Cardiac muscle cell (in vitro differentiated cells and primary cell): ENCODE measurements around the gene SAA2. TPM values are rescaled to one million over a fixed set of nuclear protein-coding genes. Genes with fewer than 3 reads are reported as not detected.
"Not testable (repeated sequence)": the region's sequence is repeated elsewhere in the genome, so short reads cannot be mapped to it uniquely, and the experiment has no call there.

Source experiments
- DNase-seq, 2 donors: peaks; one replicate each; pipeline versions ENCODE4 v3.0.0 to v3.0.0-alpha.2; 2010 to 2017; ENCODE audit warnings: low read depth in 1 of 2, low spot score in 1 of 2
- H3K27ac ChIP-seq: fragments of 200-600 bp; sonication (generic); 2 replicates; pipeline ENCODE4 v1.5.1; 2016
- H3K27me3 ChIP-seq: fragments of 200-600 bp; sonication (generic); 2 replicates; pipeline ENCODE4 v1.6.0; 2016; ENCODE audit warnings: control low read depth
- H3K36me3 ChIP-seq: fragments of 200-600 bp; sonication (generic); 2 replicates; pipeline ENCODE4 v1.5.1; 2016; ENCODE audit warnings: control low read depth
- H3K4me1 ChIP-seq: fragments of 200-600 bp; sonication (generic); 2 replicates; pipeline ENCODE4 v1.8.1; 2017; ENCODE audit warnings: low read depth, mild to moderate bottlenecking, mixed run types
- H3K4me3 ChIP-seq: fragments of 200-600 bp; sonication (generic); 2 replicates; pipeline ENCODE4 v1.5.1; 2016; ENCODE audit warnings: mild to moderate bottlenecking
- H3K9me3 ChIP-seq: fragments of 200-600 bp; sonication (generic); 2 replicates; pipeline ENCODE4 v1.5.1; 2017; ENCODE audit warnings: low read depth, mild to moderate bottlenecking, control low read depth
- polyA plus RNA-seq: library from polyadenylated mRNA; unstranded; fragments of >200 nt; fragmentation: Nextera tagmentation; extraction: Ambion mirVana; gene quantifications from 2 replicates; pipeline ENCODE4 v1.2.1, GENCODE V29; 2016
- total RNA-seq: library from RNA; depleted of rRNA; stranded (reverse); fragments of >200 nt; gene quantifications from 2 replicates; pipeline ENCODE4 v1.2.3, GENCODE V29; 2016
- TF ChIP-seq, protein P1 (sequence below): IDR thresholded peaks from 2 replicates; pipeline ENCODE4 v1.5.1; 2012; ENCODE audit warnings: low read depth, mild to moderate bottlenecking, low read length

SAA2 gene
- total and polyA plus RNA-seq, 2 experiments from 2014 or later, result 0.29 TPM; not detected in 1

DNA sequence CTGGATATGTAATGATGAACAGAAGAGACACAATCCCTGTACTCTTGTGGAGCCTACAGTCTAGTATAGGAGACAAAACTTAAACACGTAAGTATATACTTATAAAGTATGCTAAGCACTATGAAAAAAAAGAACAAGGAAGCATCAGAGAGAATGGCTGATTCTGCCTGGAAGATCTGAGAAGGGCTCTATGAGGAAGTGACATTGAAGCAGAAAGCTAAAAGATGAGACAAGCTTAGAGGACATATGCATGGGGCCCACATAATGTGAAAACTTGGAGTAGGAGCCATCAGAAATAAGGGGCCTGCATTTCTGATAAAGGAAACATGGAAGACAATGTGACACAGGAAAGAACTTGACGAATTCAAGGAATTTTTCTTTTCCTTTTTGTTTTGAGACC, 34.2 kb upstream of the SAA2 start:
- Histone ChIP-seq H3K4me1 (no peaks in the 10 kb centered on the region), H3K36me3 (peaks cover 26% of the 10 kb centered on the region)
- TF ChIP-seq, protein P1, sequence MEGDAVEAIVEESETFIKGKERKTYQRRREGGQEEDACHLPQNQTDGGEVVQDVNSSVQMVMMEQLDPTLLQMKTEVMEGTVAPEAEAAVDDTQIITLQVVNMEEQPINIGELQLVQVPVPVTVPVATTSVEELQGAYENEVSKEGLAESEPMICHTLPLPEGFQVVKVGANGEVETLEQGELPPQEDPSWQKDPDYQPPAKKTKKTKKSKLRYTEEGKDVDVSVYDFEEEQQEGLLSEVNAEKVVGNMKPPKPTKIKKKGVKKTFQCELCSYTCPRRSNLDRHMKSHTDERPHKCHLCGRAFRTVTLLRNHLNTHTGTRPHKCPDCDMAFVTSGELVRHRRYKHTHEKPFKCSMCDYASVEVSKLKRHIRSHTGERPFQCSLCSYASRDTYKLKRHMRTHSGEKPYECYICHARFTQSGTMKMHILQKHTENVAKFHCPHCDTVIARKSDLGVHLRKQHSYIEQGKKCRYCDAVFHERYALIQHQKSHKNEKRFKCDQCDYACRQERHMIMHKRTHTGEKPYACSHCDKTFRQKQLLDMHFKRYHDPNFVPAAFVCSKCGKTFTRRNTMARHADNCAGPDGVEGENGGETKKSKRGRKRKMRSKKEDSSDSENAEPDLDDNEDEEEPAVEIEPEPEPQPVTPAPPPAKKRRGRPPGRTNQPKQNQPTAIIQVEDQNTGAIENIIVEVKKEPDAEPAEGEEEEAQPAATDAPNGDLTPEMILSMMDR, result no peak

GRCh38 chr11:18280438-18281045, 32.1 kb upstream of the SAA2 start:
- Histone ChIP-seq H3K9me3 (no peaks in the 10 kb centered on the region), H3K36me3 (peaks cover 20% of the 10 kb centered on the region), H3K27me3 (no peaks in the 10 kb centered on the region), H3K27ac (no peak overlapping the region), H3K4me1 (no peaks in the 10 kb centered on the region), H3K4me3 (no peak overlapping the region)
- DNase-seq, result no peak
- TF ChIP-seq, protein P1, result no peak

More for the DNA sequence above, 34.2 kb upstream of the SAA2 start:
- H3K27me3 ChIP-seq, result no peaks in the 10 kb centered on the region
- no peak overlapping the region for H3K27ac ChIP-seq
- H3K9me3 ChIP-seq, result no peaks in the 10 kb centered on the region
- DNase-seq, result no peak
- H3K4me3 ChIP-seq, result no peak overlapping the region

- H3K36me3 ChIP-seq, result peaks cover 9% of the 10 kb centered on the region
- H3K27me3 ChIP-seq, result no peaks in the 10 kb centered on the region
- H3K27ac ChIP-seq, result no peak overlapping the region
- TF ChIP-seq, protein P1, result no peak
- H3K4me3 ChIP-seq, result no peak overlapping the region
- no peaks in the 10 kb centered on the region for H3K9me3 ChIP-seq
- peak in 1 of 2 donors; percentile 65 for DNase-seq
- H3K4me1 ChIP-seq, result no peaks in the 10 kb centered on the region
These were observed 29.2 kb upstream of the SAA2 start for GRCh38 chr11:18277565-18278271.

DNA sequence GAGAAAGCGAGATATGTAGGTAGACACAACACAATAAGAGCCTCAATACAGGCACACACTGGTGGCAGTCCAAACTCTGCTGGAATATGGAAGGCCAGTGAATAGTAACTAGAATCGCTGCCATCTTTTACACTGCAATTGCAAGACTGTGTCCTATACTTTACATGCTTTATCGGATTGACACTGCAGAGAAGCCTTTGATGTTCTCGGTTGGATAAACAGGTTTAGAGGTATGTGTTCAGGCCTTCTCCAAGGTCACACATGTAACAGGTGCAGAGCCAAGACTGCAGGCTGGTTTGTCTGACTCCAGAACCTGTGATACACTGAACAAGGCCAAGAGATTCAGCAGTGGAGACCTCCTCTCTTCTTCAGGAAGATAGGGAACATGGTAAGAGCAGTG, 22.7 kb upstream of the SAA2 start:
- Histone ChIP-seq H3K27ac (no peak overlapping the region), H3K36me3 (no peaks in the 10 kb centered on the region), H3K9me3 (no peaks in the 10 kb centered on the region), H3K4me1 (no peaks in the 10 kb centered on the region), H3K27me3 (no peaks in the 10 kb centered on the region), H3K4me3 (no peak overlapping the region)
- no peak for DNase-seq
- TF ChIP-seq, protein P1, result no peak

DNA sequence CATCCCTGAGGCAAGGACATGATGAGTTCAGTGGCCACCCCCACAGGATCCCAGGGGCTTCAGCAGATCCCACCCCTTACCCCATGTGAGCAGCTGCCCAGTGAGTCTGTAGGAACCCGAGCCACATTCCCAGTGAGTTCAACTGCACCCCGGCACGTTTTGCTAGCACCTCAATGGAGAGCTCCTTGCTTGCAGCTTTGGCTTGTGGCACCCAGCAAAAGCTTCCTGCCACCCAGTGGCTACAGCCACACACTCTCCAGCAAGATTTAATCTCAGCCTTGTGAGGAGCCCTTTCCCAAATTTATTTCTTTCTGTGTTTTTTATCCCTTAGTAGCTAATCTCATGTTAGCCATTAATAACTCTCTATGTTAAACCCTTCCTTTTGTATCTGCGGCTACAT, 21.6 kb upstream of the SAA2 start:
- H3K4me1 ChIP-seq, result no peaks in the 10 kb centered on the region
- no peaks in the 10 kb centered on the region for H3K9me3 ChIP-seq
- H3K36me3 ChIP-seq, result no peaks in the 10 kb centered on the region
- no peak overlapping the region for H3K4me3 ChIP-seq
- no peak for DNase-seq
- no peaks in the 10 kb centered on the region for H3K27me3 ChIP-seq
- H3K27ac ChIP-seq, result no peak overlapping the region
- TF ChIP-seq, protein P1, result no peak

GRCh38 chr11:18269252-18269651, 20.8 kb upstream of the SAA2 start:
- not testable (repeated sequence) for DNase-seq, H3K4me1 ChIP-seq, H3K9me3 ChIP-seq, H3K36me3 ChIP-seq, H3K27me3 ChIP-seq, H3K4me3 ChIP-seq, H3K27ac ChIP-seq

- not testable (repeated sequence) for H3K27me3 ChIP-seq, DNase-seq, H3K4me3 ChIP-seq, H3K9me3 ChIP-seq, H3K36me3 ChIP-seq, H3K4me1 ChIP-seq, H3K27ac ChIP-seq
These were observed 19.1 kb upstream of the SAA2 start for GRCh38 chr11:18267335-18268133.
